Neural crest cell (in vitro differentiated cells): ENCODE measurements around the gene PLCH1. TPM values are rescaled to one million over a fixed set of nuclear protein-coding genes. Genes with fewer than 3 reads are reported as not detected.

ENCODE experiments used
- DNase-seq: peaks from one replicate; pipeline ENCODE4 v3.0.0; 2021; ENCODE audit warnings: low read depth, mixed read lengths, low spot score
- H3K27ac Mint-ChIP-seq: one replicate; pipeline ENCODE4 v1.8.0; 2021; ENCODE audit warnings: mild to moderate bottlenecking, mixed read lengths; ENCODE audit not compliant: unreplicated experiment
- H3K27me3 Mint-ChIP-seq: 2 replicates; pipeline ENCODE4 v1.8.0; 2021; ENCODE audit warnings: low read depth, mild to moderate bottlenecking, mixed read lengths
- H3K36me3 Mint-ChIP-seq: 2 replicates; pipeline ENCODE4 v1.8.0; 2021; ENCODE audit warnings: low read depth, mild to moderate bottlenecking, mixed read lengths
- H3K4me1 Mint-ChIP-seq: 2 replicates; pipeline ENCODE4 v1.8.0; 2021; ENCODE audit warnings: mixed read lengths
- H3K4me3 Mint-ChIP-seq: one replicate; pipeline ENCODE4 v1.8.0; 2021; ENCODE audit warnings: mild to moderate bottlenecking, mixed read lengths
- H3K9me3 Mint-ChIP-seq: 2 replicates; pipeline ENCODE4 v1.8.0; 2021; ENCODE audit warnings: mixed read lengths
- total RNA-seq: library from RNA; stranded (reverse); gene quantifications from 2 replicates; pipeline ENCODE4 v1.2.1, GENCODE V29; 2021
- TF ChIP-seq, protein P1 (sequence below): fragments of 200-600 bp; sonication (generic); conservative IDR thresholded peaks from 2 replicates; pipeline ENCODE4 v1.5.0; 2021; ENCODE audit warnings: antibody characterized with exemption, mild to moderate bottlenecking

The PLCH1 gene
- total RNA-seq, 1 donor from 2014 or later: 22.4 TPM

DNA sequence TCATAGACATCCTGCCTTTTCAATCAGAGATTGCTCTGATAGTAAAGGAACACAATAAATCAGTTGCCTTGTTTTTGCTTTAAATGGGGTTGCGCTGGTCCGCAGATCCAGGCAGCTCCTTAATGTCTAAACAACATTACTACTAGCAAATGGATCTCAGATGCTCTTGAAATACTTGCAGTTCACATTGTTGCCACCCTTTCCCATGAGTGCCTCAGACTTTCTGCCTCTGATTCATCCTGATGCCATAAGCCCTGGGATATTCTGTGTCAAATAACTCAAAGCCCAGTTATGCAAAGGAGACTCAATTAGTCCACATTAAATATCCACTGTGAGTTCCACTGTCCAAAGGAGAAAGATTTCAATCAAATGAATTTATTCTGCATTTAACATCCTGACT lies 196.7 kb downstream of the PLCH1 start:
- Mint-ChIP-seq H3K27me3 (no peaks in the 10 kb centered on the region), H3K4me1 (peaks cover 9% of the 10 kb centered on the region), H3K27ac (no peak overlapping the region), H3K36me3 (peaks cover 23% of the 10 kb centered on the region), H3K9me3 (no peaks in the 10 kb centered on the region), H3K4me3 (no peak overlapping the region)
- no peak for DNase-seq
- TF ChIP-seq, protein P1, sequence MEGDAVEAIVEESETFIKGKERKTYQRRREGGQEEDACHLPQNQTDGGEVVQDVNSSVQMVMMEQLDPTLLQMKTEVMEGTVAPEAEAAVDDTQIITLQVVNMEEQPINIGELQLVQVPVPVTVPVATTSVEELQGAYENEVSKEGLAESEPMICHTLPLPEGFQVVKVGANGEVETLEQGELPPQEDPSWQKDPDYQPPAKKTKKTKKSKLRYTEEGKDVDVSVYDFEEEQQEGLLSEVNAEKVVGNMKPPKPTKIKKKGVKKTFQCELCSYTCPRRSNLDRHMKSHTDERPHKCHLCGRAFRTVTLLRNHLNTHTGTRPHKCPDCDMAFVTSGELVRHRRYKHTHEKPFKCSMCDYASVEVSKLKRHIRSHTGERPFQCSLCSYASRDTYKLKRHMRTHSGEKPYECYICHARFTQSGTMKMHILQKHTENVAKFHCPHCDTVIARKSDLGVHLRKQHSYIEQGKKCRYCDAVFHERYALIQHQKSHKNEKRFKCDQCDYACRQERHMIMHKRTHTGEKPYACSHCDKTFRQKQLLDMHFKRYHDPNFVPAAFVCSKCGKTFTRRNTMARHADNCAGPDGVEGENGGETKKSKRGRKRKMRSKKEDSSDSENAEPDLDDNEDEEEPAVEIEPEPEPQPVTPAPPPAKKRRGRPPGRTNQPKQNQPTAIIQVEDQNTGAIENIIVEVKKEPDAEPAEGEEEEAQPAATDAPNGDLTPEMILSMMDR: no peak

DNA sequence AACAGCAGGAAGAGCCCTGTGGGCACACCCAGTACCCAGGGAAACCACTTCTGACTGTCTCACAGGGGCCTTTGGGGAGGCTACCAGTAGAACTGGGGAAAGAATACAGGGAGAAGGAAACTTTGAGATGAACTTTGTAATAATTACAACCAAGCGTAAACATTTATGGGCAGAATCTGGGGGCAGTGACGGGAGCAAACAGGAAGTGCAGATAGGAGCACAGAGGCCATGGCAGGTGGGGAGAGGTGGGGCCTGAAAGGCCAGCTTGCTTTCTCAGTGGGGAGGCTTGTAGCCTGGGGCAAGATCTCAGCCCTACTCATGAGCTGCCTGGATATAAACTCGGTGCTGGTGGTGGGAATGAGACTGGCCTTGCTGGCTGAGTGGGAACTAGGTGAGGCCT lies 209.8 kb downstream of the PLCH1 start:
- Mint-ChIP-seq H3K9me3 (peaks cover 25% of the 10 kb centered on the region), H3K27me3 (no peaks in the 10 kb centered on the region), H3K36me3 (peaks cover 77% of the 10 kb centered on the region), H3K4me1 (no peaks in the 10 kb centered on the region), H3K4me3 (no peak overlapping the region), H3K27ac (no peak overlapping the region)
- TF ChIP-seq, protein P1: no peak
- DNase-seq: no peak

DNA sequence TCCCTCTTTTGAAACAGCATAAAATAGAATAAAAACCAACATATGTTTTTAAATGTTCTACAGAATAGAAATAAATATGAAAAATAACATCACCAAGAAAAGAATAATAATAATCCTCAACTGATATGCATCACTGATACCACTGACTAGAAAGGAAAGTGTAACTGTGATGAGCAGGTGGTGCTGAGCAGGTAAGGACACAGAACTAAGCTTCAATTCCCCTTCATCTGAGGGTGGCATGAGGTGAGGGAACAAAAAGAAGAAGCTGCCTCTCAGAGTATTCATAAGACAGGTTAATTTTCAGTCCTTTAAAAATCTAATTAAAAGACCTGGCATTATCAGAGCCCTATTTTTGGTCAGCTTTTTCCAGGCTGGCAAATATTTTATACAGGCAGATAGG lies 216.3 kb downstream of the PLCH1 start:
- peaks cover 26% of the 10 kb centered on the region for H3K36me3 Mint-ChIP-seq
- H3K9me3 Mint-ChIP-seq: peaks cover 2% of the 10 kb centered on the region
- no peak overlapping the region for H3K4me3 Mint-ChIP-seq
- peak overlapping the region; percentile 43 for H3K27ac Mint-ChIP-seq
- H3K27me3 Mint-ChIP-seq: no peaks in the 10 kb centered on the region
- DNase-seq: no peak
- H3K4me1 Mint-ChIP-seq: no peaks in the 10 kb centered on the region
- TF ChIP-seq, protein P1: no peak

- no peaks in the 10 kb centered on the region for H3K4me1 Mint-ChIP-seq
- H3K4me3 Mint-ChIP-seq: no peak overlapping the region
- no peaks in the 10 kb centered on the region for H3K27me3 Mint-ChIP-seq
- TF ChIP-seq, protein P1: no peak
- no peaks in the 10 kb centered on the region for H3K9me3 Mint-ChIP-seq
- no peak for DNase-seq
- H3K36me3 Mint-ChIP-seq: peaks cover 10% of the 10 kb centered on the region
- no peak overlapping the region for H3K27ac Mint-ChIP-seq
Observed at GRCh38 chr3:155525324-155525833, 219.5 kb downstream of the PLCH1 start.

GRCh38 chr3:155520463-155520862 lies 224.4 kb downstream of the PLCH1 start:
- H3K4me1 Mint-ChIP-seq: peaks cover 29% of the 10 kb centered on the region
- peaks cover 18% of the 10 kb centered on the region for H3K36me3 Mint-ChIP-seq
- no peak overlapping the region for H3K27ac Mint-ChIP-seq
- peaks cover 2% of the 10 kb centered on the region for H3K9me3 Mint-ChIP-seq
- DNase-seq: no peak
- TF ChIP-seq, protein P1: no peak
- H3K4me3 Mint-ChIP-seq: no peak overlapping the region
- no peaks in the 10 kb centered on the region for H3K27me3 Mint-ChIP-seq

DNA sequence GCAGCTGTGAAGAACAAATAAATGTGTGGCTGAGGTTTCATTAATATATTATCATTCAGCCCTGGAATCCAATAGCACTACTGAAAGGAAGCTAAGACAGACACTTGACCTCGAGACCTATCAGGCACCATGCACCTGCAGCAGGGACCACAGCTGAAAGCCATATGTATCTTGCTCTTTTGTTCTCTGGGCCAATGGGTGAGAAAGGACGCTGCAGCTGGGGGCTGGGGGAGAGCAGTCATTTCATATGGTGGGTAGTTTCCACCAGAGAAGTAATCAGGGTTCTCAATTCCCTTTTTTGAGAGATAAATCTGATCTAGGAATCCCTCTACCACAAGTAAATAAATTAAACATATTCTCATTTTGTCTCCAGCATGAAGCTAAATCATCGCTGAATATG lies 225.8 kb downstream of the PLCH1 start:
- Mint-ChIP-seq H3K4me3 (no peak overlapping the region), H3K27me3 (no peaks in the 10 kb centered on the region), H3K4me1 (peaks cover 29% of the 10 kb centered on the region), H3K27ac (peak overlapping the region; percentile 3), H3K36me3 (peaks cover 19% of the 10 kb centered on the region), H3K9me3 (peaks cover 2% of the 10 kb centered on the region)
- no peak for DNase-seq
- TF ChIP-seq, protein P1: no peak
